Ishikawa (cell line): ENCODE results near the gene SMAD6.

ENCODE experiments used
- CEBPB ChIP-seq: IDR thresholded peaks from 2 replicates; pipeline ENCODE4 v1.6.1; 2012
- CREB1 ChIP-seq: IDR thresholded peaks from 2 replicates; pipeline ENCODE4 v1.6.1; 2012; ENCODE audit warnings: low read depth
- EGR1 ChIP-seq: IDR thresholded peaks from 2 replicates; pipeline ENCODE4 v1.6.1; 2012
- EP300 ChIP-seq: IDR thresholded peaks from 2 replicates; pipeline ENCODE4 v1.6.1; 2012; ENCODE audit warnings: borderline replicate concordance
- FOXM1 ChIP-seq: IDR thresholded peaks from 2 replicates; pipeline ENCODE4 v1.6.1; 2012; ENCODE audit warnings: low read depth, borderline replicate concordance
- NFIC ChIP-seq: IDR thresholded peaks from 2 replicates; pipeline ENCODE4 v1.6.1; 2012
- RAD21 ChIP-seq: IDR thresholded peaks from 2 replicates; pipeline ENCODE4 v1.6.1; 2012; ENCODE audit warnings: low read depth
- REST ChIP-seq: IDR thresholded peaks from 2 replicates; pipeline ENCODE4 v1.6.1; 2012; ENCODE audit warnings: low read depth, mild to moderate bottlenecking
- TAF1 ChIP-seq: IDR thresholded peaks from 2 replicates; pipeline ENCODE4 v1.6.1; 2012; ENCODE audit warnings: low read depth, mild to moderate bottlenecking
- TCF12 ChIP-seq: IDR thresholded peaks from 2 replicates; pipeline ENCODE4 v1.6.1; 2012; ENCODE audit warnings: low read depth
- TEAD4 ChIP-seq: IDR thresholded peaks from 2 replicates; pipeline ENCODE4 v1.6.1; 2012
- YY1 ChIP-seq: IDR thresholded peaks from 2 replicates; pipeline ENCODE4 v1.6.1; 2012; ENCODE audit warnings: low read depth
- ZBTB7A ChIP-seq: IDR thresholded peaks from 2 replicates; pipeline ENCODE4 v1.6.1; 2012; ENCODE audit warnings: low read depth
- TF ChIP-seq, protein P1 (sequence below): IDR thresholded peaks from 2 replicates; pipeline ENCODE4 v1.6.1; 2012
- TF ChIP-seq, protein P2 (sequence below): IDR thresholded peaks from 2 replicates; pipeline ENCODE4 v1.6.1; 2012

The SMAD6 gene

GRCh38 chr15:66735909-66736305 lies 33.9 kb downstream of the SMAD6 start:
- TF ChIP-seq, protein P1, sequence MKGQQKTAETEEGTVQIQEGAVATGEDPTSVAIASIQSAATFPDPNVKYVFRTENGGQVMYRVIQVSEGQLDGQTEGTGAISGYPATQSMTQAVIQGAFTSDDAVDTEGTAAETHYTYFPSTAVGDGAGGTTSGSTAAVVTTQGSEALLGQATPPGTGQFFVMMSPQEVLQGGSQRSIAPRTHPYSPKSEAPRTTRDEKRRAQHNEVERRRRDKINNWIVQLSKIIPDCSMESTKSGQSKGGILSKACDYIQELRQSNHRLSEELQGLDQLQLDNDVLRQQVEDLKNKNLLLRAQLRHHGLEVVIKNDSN: no peak
- peak; percentile 25; the same call in 1 of the 2 replicates for TF ChIP-seq NFIC

DNA sequence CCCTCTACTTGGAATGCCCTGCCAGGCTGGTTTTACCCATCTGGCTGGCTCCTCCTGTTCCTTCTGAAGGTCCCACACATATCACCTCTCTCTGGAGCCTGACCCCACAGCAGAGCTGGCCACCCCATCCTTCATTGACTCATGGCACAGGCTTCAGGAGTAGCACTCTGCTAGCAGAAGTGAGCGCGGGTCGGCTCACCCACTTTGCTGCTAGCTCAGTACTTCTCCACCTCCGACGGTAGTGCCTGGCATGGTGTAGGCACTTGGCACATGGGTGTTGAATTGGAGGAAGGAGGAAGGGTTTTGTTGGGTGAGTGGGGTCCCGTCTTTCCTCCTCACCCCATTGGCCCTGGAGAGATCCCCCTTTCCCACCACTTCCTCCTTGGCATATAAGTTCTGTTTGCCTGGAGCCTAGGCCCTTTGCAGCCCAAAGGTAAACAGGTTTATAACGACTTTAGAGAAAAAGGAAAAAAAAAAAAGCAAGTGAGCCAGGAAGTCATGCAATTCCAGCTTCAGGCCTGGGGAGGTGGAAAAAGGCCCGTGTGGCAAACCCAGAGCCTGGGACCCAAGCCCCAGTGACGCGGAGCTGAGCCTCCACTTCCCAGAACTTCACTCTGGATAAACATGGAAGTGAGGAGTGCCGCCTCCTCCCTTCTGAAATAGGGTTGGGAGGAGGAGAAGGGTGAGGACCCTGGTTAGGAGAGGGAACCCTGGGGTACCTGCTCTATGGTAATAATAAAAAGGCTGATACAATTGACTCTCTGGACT lies 35.4 kb downstream of the SMAD6 start:
- no peak for TF ChIP-seq CREB1

GRCh38 chr15:66738116-66738515 lies 36.1 kb downstream of the SMAD6 start:
- TF ChIP-seq EP300 (no peak), CREB1 (no peak), YY1 (no peak)

GRCh38 chr15:66738595-66738994 lies 36.6 kb downstream of the SMAD6 start:
- TF ChIP-seq, protein P2, sequence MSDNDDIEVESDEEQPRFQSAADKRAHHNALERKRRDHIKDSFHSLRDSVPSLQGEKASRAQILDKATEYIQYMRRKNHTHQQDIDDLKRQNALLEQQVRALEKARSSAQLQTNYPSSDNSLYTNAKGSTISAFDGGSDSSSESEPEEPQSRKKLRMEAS: no peak
- no peak for TF ChIP-seq EGR1
- no peak for TF ChIP-seq RAD21
- TF ChIP-seq ZBTB7A: no peak
- TF ChIP-seq, protein P1: no peak
- TF ChIP-seq TAF1: no peak
- TF ChIP-seq CREB1: no peak

DNA sequence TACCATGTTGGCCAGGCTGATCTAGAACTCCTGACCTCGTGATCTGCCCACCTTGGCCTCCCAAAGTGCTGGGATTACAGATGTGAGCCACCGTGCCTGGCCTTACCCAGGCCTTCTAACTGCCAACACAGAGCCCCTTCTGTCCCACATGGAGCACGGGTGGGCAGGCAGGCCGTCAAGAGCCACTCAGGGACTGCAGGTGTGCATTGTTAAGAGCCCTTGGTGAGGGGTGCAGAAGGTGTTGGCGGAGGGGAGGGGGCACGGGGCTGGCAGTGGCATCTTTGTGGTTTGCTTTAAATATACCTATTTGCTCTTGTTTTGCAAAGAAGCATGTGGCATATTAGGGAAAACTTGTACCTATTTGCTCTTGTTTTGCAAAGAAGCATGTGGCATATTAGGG lies 37.3 kb downstream of the SMAD6 start:
- TF ChIP-seq NFIC: no peak
- no peak for TF ChIP-seq TEAD4
- TF ChIP-seq, protein P1: no peak
- TF ChIP-seq, protein P2: no peak
- no peak for TF ChIP-seq YY1
- TF ChIP-seq TAF1: no peak
- no peak for TF ChIP-seq TCF12
- TF ChIP-seq EP300: no peak
- no peak for TF ChIP-seq REST

DNA sequence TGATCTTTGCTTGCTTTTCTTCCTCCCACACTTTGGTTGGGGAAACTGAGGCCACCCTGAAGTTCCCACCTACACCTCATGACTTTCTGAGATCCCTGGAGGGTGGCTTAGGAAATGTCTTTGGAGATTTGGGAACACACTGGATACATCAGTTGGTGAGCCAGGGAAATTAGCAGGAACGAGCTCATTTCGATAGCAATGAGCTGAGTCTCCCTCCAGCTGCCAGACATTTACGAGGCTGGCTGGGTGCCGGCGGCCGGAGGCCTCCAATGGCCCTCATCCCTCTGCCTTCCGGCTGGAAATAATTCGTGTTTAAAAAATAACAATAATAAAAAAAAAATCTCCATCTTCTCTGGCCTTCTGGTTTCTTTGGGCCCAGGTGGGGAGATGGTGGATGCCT lies 38.8 kb downstream of the SMAD6 start:
- TF ChIP-seq YY1 (no peak), CEBPB (no peak), CREB1 (no peak)

- TF ChIP-seq ZBTB7A (no peak), CEBPB (no peak), EGR1 (no peak), TAF1 (no peak), TEAD4 (no peak), REST (no peak), FOXM1 (no peak), CREB1 (no peak)
These were observed 39.6 kb downstream of the SMAD6 start for GRCh38 chr15:66741646-66742045.
